NT2/D1 (cell line): ENCODE data around the gene POLRMT.
"Not testable (repeated sequence)": the region's sequence is repeated elsewhere in the genome, so short reads cannot be mapped to it uniquely, and the experiment has no call there.

Experiments
- DNase-seq: peaks from one replicate; pipeline ENCODE4 v3.0.0-alpha.2; 2011; ENCODE audit warnings: low read depth, low spot score
- H3K27me3 ChIP-seq: 2 replicates; pipeline ENCODE4 v1.6.0; 2011; ENCODE audit warnings: mild to moderate bottlenecking; ENCODE audit not compliant: insufficient read length, insufficient read depth
- H3K36me3 ChIP-seq: 2 replicates; pipeline ENCODE4 v1.6.1; 2011; ENCODE audit warnings: mild to moderate bottlenecking, low read length, mixed read lengths; ENCODE audit not compliant: insufficient read depth, insufficient read length
- H3K4me1 ChIP-seq: 2 replicates; pipeline ENCODE4 v1.5.1; 2011; ENCODE audit not compliant: insufficient read depth, insufficient read length
- H3K4me3 ChIP-seq: 2 replicates; pipeline ENCODE4 v1.5.1; 2011; ENCODE audit warnings: low read depth; ENCODE audit not compliant: insufficient read length
- H3K9ac ChIP-seq: 2 replicates; pipeline ENCODE4 v1.6.0; 2011; ENCODE audit warnings: low read depth; ENCODE audit not compliant: insufficient read length
- H3K9me3 ChIP-seq: 2 replicates; pipeline ENCODE4 v1.5.1; 2011; ENCODE audit warnings: mild to moderate bottlenecking, low read length; ENCODE audit not compliant: insufficient read depth
- SUZ12 ChIP-seq: IDR thresholded peaks from 2 replicates; pipeline ENCODE4 v1.6.1; 2011; ENCODE audit not compliant: insufficient read length, insufficient read depth; ENCODE audit errors: extremely low read depth
- YY1 ChIP-seq: IDR thresholded peaks from 2 replicates; pipeline ENCODE4 v1.6.1; 2011; ENCODE audit not compliant: insufficient read length, insufficient read depth
- ZNF274 ChIP-seq: IDR thresholded peaks from 2 replicates; pipeline ENCODE4 v1.6.1; 2011; ENCODE audit warnings: mild to moderate bottlenecking, low read depth, low read length

POLRMT gene

DNA sequence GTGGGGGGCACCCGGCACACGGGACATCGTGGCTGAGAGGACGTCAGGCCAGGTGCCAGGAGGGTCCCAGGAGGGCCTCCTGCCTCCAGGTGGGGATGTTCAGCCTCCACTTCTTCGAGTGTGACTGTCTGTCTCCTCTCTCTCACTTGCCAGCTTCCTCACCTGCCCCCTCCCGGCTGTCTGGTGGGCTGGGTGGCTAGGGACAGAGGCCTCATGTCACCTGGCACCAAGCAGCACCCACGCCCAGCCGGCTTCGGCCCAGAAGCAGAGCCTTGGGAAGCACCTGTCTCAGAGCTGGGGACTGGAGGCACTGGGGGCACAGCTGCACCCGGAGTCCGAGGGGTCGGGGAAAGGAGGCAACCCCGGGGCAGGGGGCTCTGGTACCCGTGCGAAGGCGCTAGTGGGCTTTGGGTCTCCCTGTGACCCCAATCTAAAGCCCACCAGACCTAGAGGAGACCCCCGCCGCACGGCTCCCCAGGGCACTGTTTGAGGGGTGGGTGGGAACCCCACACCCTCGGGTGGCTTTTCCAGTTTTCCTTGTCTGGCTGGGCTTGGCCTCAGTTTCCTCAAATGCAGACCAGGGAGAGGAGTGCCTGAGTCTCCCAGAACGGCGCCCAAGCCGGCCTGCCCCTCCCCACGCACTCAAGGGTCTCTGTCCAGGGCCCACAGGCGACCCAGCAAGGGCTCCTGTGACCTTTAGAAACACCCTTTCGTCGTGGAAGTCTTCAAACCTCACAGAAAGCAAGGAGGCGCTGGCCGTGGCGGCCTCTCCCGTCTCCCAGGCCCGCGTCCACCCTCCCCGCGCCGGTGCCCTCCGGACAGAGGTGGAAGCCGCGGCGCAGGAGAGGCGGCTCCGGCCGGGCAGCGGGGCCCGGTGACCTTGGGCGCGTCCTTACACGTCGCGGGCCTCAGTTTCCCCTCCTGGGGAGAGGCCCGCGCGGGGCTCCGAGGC is 44.3 kb downstream of the POLRMT start:
- no peaks in the 10 kb centered on the region for H3K9me3 ChIP-seq
- peak overlapping the region; percentile 22 for H3K4me3 ChIP-seq
- peaks cover 35% of the 10 kb centered on the region for H3K4me1 ChIP-seq
- no peak for TF ChIP-seq YY1
- no peak for TF ChIP-seq SUZ12
- TF ChIP-seq ZNF274: no peak
- H3K9ac ChIP-seq: peak overlapping the region; percentile 59
- H3K36me3 ChIP-seq: peaks cover 4% of the 10 kb centered on the region
- no peak for DNase-seq
- peaks cover 49% of the 10 kb centered on the region for H3K27me3 ChIP-seq

DNA sequence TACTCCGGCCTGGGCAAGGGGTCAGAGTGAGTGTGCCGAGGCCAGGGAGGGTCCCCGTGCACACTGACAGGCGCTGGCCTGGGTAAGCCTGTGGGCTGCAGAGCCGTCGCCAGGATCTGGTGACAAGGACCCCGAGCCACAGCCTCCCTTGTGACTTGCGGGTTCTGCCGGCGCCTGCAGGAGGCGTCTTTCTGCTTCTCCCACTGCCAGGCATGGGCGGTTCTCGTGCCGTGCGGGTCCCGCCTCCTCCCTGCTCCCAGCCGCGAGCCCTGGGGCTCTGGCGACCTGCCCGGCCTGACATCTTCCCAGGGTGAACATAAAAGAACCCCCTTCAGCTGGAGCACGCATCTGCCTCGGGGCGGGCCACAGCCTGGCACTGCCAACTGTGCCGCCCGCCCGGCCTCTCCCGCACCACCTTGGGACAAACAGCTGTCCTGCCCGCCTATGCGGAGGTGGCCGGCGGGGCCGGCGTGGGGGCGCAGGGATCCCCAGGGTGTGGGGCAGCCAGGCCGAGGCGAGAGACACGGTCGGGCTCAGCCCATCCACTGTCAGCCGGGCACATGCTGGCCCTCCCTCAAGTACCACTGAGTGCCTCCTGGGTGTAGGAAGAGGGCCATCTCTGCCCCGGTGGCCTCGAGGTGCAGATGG is 45.1 kb downstream of the POLRMT start:
- no peak overlapping the region for H3K4me3 ChIP-seq
- H3K4me1 ChIP-seq: peaks cover 37% of the 10 kb centered on the region
- H3K27me3 ChIP-seq: peaks cover 43% of the 10 kb centered on the region
- peak overlapping the region; percentile 42 for H3K9ac ChIP-seq
- TF ChIP-seq ZNF274 (no peak), YY1 (no peak), SUZ12 (no peak)
- H3K36me3 ChIP-seq: peaks cover 12% of the 10 kb centered on the region
- no peaks in the 10 kb centered on the region for H3K9me3 ChIP-seq
- DNase-seq: peak; percentile 75

DNA sequence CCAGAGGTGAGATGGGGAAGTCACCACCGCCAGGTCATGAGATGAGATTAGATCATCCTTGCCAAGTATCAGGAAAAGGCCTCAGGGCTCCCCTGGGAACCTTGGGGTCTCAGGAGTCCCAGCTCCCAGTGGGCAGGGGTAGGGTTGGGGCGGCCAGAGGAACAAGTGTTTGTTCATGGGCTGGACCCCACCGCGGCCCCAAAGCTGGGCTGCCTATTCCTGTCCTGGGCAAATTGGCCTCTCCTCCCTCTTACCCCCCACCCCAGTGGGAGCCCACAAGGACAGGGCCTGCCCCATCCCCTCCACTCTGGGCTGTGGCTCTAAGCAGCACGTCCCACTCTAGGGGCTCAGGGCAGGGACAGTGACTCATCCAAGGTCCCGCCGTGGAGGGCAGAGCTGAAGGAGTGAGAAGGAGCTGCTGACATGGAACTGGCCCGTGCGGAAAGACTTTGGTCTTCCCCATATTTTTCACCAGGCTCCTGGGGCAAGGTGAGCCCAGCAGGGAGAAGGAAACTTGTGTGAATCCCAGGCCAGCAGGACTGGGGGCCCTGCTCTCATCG is 47.7 kb downstream of the POLRMT start:
- no peak overlapping the region for H3K4me3 ChIP-seq
- H3K4me1 ChIP-seq: peaks cover 25% of the 10 kb centered on the region
- H3K9ac ChIP-seq: peak overlapping the region; percentile 0
- no peaks in the 10 kb centered on the region for H3K9me3 ChIP-seq
- H3K36me3 ChIP-seq: peaks cover 31% of the 10 kb centered on the region
- DNase-seq: no peak
- peaks cover 19% of the 10 kb centered on the region for H3K27me3 ChIP-seq
- TF ChIP-seq ZNF274 (no peak), YY1 (no peak), SUZ12 (no peak)

- Histone ChIP-seq H3K4me1 (peaks cover 27% of the 10 kb centered on the region), H3K27me3 (peaks cover 14% of the 10 kb centered on the region), H3K36me3 (peaks cover 36% of the 10 kb centered on the region)
- not testable (repeated sequence) for H3K9me3 ChIP-seq, H3K4me3 ChIP-seq, DNase-seq, H3K9ac ChIP-seq
Measured at GRCh38 chr19:585146-585545, 48.2 kb downstream of the POLRMT start.

DNA sequence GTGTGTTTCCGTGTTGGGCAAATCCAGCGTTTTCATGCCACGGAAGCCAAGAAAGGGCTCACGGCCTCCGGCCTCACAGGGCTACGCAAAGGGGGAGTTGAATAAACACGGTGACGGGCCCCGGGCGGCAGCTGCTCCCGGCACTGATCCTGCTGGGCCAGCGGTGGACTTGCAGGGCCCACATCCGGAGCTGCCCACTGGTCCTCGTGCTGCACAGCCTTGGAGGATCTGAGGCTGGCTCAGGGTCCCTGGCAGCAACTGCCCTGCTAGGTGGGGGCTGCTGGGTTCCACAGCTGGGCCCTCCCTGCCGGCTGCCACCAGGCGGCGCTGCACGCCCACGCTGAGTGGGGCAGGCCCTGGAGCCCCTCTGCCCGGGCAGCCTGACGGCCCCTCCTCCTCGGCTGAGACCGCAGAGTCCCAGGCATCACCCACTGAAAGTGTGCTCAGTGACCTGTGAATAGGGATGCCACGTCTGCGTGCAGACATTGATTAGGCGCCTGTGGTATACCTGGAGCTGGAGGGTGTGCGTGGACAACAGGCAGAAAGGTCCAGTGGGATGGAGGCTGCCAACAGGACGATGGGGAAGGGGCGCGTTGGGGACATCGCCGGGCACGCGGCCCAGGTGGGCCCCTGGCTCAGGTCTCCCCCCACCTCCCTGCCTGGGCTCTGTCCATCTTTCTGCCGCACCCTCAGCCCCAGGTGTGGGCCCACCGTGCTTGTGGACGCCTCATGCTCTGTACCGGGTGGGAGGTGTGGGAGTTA is 48.9 kb downstream of the POLRMT start:
- H3K4me3 ChIP-seq: no peak overlapping the region
- peaks cover 14% of the 10 kb centered on the region for H3K27me3 ChIP-seq
- peaks cover 44% of the 10 kb centered on the region for H3K36me3 ChIP-seq
- peak overlapping the region; percentile 27 for H3K9ac ChIP-seq
- DNase-seq: peak; percentile 54
- no peak for TF ChIP-seq ZNF274
- TF ChIP-seq YY1: no peak
- no peak for TF ChIP-seq SUZ12
- no peaks in the 10 kb centered on the region for H3K9me3 ChIP-seq
- H3K4me1 ChIP-seq: peaks cover 28% of the 10 kb centered on the region

GRCh38 chr19:583968-584239 is 49.4 kb downstream of the POLRMT start:
- DNase-seq: no peak
- peaks cover 49% of the 10 kb centered on the region for H3K36me3 ChIP-seq
- H3K4me1 ChIP-seq: peaks cover 29% of the 10 kb centered on the region
- H3K4me3 ChIP-seq: no peak overlapping the region
- no peak for TF ChIP-seq YY1
- TF ChIP-seq SUZ12: no peak
- no peak for TF ChIP-seq ZNF274
- peaks cover 8% of the 10 kb centered on the region for H3K27me3 ChIP-seq
- no peaks in the 10 kb centered on the region for H3K9me3 ChIP-seq
- peak overlapping the region; percentile 27 for H3K9ac ChIP-seq

DNA sequence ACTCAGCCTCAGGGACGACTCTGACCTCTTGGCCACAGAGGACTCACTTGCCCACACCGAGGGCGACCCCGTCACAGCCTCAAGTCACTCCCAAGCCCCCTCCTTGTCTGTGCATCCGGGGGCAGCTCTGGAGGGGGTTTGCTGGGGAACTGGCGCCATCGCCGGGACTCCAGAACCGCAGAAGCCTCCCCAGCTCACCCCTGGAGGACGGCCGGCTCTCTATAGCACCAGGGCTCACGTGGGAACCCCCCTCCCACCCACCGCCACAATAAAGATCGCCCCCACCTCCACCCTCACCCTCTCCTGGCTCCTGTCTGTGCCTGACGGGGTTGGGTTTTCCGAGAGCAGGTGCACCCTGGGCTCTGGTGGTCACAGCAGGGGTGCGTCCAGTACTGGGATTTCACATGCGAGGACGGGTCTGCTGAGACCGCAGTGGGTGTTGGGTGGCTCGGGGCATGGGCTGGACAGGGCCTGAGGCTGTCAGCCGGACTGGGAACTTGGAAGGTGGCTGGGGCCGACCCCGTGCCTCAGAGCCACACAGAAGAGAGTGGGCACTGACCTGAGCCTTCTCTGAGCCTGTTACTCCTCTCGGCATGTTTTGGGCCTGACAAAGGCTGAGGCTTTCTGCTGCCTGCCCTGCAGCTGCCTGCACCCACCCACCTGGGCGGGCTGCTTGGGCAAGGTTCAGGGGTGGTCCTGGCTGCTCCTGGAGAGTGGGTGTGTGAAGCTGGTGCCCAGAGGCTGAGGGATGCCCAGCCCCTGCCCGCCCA is 50.0 kb downstream of the POLRMT start:
- peaks cover 24% of the 10 kb centered on the region for H3K4me1 ChIP-seq
- H3K27me3 ChIP-seq: peaks cover 3% of the 10 kb centered on the region
- no peaks in the 10 kb centered on the region for H3K9me3 ChIP-seq
- DNase-seq: no peak
- TF ChIP-seq SUZ12 (no peak), ZNF274 (no peak), YY1 (no peak)
- H3K36me3 ChIP-seq: peaks cover 52% of the 10 kb centered on the region
- peak overlapping the region; percentile 27 for H3K9ac ChIP-seq
- no peak overlapping the region for H3K4me3 ChIP-seq
